ENCODE data around the gene MAN1A1.

DNA sequence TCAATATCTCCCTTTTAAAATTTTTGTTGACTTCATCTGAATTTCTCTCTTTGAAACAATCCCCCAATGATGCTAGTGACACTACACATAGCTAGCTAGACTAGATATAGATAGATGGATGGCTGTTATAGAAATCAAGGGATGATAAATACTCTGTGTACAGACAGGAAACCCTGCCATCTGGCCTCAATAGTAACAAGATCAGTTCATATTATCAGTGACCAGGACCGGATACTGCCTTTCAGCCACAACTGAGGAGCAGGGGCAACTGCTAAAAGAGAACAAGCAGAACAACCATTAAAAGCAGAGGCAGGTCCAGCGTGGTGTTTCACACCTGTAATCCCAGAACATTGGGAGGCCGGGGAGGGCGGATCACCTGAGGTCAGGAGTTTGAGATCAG is 152.8 kb downstream of the MAN1A1 start:
- TF ChIP-seq, protein P1, sequence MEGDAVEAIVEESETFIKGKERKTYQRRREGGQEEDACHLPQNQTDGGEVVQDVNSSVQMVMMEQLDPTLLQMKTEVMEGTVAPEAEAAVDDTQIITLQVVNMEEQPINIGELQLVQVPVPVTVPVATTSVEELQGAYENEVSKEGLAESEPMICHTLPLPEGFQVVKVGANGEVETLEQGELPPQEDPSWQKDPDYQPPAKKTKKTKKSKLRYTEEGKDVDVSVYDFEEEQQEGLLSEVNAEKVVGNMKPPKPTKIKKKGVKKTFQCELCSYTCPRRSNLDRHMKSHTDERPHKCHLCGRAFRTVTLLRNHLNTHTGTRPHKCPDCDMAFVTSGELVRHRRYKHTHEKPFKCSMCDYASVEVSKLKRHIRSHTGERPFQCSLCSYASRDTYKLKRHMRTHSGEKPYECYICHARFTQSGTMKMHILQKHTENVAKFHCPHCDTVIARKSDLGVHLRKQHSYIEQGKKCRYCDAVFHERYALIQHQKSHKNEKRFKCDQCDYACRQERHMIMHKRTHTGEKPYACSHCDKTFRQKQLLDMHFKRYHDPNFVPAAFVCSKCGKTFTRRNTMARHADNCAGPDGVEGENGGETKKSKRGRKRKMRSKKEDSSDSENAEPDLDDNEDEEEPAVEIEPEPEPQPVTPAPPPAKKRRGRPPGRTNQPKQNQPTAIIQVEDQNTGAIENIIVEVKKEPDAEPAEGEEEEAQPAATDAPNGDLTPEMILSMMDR (IDR thresholded peaks at IDR 0.05): no peak
- TF ChIP-seq POLR2A (IDR thresholded peaks at IDR 0.05): no peak

Measured in uterus (tissue), 2 donors.